Cardiac fibroblast (primary cell): ENCODE measurements around the gene WDR54.
A peak's percentile ranks its signal among the peaks of the same experiment; 100 is the strongest.

Experiments
- DNase-seq, 2 donors: peaks; one replicate each; pipeline versions ENCODE4 v3.0.0 to v3.0.0-alpha.2; 2010; ENCODE audit warnings: low read depth in 2 of 2
- H3K4me3 ChIP-seq, 2 donors: replicated peaks in 1 of 2; 1 replicate in 1 of 2; 2 replicates in 1 of 2; pipeline ENCODE4 v1.5.1; 2011; ENCODE audit warnings: low read depth in 2 of 2, low read length in 2 of 2, mild to moderate bottlenecking in 2 of 2, moderate library complexity in 1 of 2
- TF ChIP-seq, protein P1 (sequence below): IDR thresholded peaks from one replicate; pipeline ENCODE4 v1.5.1; 2011; ENCODE audit warnings: low read depth, mild to moderate bottlenecking, low read length, inconsistent platforms

Gene WDR54

DNA sequence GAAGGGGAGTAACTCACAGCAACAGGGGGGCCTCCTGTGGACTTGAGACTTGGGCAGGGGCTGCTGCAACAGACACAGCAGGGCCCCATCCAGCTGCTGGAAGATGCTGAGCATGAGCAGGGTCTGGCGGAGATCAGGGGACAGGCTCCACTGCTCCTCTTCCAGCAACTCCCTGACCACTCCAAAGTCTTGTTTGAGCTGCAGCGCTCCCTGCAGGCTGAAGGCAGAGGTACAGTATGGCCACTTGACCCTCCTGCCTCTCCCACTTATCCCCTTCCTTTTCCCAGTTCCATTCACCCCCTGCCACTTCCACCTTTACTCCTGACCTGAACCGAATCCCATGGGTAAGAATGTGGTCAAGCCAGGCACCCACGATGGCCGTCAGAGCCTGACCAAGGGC lies 53.4 kb downstream of the WDR54 start:
- TF ChIP-seq, protein P1, sequence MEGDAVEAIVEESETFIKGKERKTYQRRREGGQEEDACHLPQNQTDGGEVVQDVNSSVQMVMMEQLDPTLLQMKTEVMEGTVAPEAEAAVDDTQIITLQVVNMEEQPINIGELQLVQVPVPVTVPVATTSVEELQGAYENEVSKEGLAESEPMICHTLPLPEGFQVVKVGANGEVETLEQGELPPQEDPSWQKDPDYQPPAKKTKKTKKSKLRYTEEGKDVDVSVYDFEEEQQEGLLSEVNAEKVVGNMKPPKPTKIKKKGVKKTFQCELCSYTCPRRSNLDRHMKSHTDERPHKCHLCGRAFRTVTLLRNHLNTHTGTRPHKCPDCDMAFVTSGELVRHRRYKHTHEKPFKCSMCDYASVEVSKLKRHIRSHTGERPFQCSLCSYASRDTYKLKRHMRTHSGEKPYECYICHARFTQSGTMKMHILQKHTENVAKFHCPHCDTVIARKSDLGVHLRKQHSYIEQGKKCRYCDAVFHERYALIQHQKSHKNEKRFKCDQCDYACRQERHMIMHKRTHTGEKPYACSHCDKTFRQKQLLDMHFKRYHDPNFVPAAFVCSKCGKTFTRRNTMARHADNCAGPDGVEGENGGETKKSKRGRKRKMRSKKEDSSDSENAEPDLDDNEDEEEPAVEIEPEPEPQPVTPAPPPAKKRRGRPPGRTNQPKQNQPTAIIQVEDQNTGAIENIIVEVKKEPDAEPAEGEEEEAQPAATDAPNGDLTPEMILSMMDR: peak; percentile 23
- no peak overlapping the region for H3K4me3 ChIP-seq
- peak; percentile 11 to 23 for DNase-seq
